HG02623 (cell line): ENCODE measurements around the gene SCN3A.

Source experiments
- ATAC-seq: cut with Tn5 transposase; IDR thresholded peaks from one replicate; pipeline ENCODE4 v1.9.1; 2021; ENCODE audit warnings: moderate library complexity; ENCODE audit not compliant: unreplicated experiment

SCN3A gene

GRCh38 chr2:165203689-165204559 is at the start of gene SCN3A:
TSS of gene SCN3A (minus strand) at chr2:165204050. CDS start at chr2:165176394, 27,656 bp downstream.
- ATAC-seq = peak; percentile 68

GRCh38 chr2:165253178-165253577 is 49.3 kb upstream of the SCN3A start:
- no peak for ATAC-seq

GRCh38 chr2:165251366-165251765 is 47.5 kb upstream of the SCN3A start:
- no peak for ATAC-seq

GRCh38 chr2:165248238-165248637 is 44.4 kb upstream of the SCN3A start:
- no peak for ATAC-seq

- no peak for ATAC-seq
These were observed 41.4 kb upstream of the SCN3A start for GRCh38 chr2:165245081-165245793.

GRCh38 chr2:165240916-165241315 is 37.1 kb upstream of the SCN3A start:
- ATAC-seq = no peak

GRCh38 chr2:165239856-165240515 is 36.1 kb upstream of the SCN3A start:
- ATAC-seq = no peak

GRCh38 chr2:165239230-165239629 is 35.4 kb upstream of the SCN3A start, which contains the start of gene SCN2A:
TSS of gene SCN2A (plus strand) at chr2:165239414. CDS start at chr2:165295824, 56,410 bp downstream.
- peak; percentile 62 for ATAC-seq

- no peak for ATAC-seq
These were observed 34.4 kb upstream of the SCN3A start for GRCh38 chr2:165238295-165238694.

- no peak for ATAC-seq
These were observed 33.2 kb upstream of the SCN3A start for GRCh38 chr2:165237056-165237455.

GRCh38 chr2:165227571-165227970 is 23.7 kb upstream of the SCN3A start:
- ATAC-seq = no peak

- no peak for ATAC-seq
These were observed 21.1 kb upstream of the SCN3A start for GRCh38 chr2:165224941-165225340.

GRCh38 chr2:165219481-165219880 is 15.6 kb upstream of the SCN3A start:
- ATAC-seq = no peak

- ATAC-seq = no peak
These were observed 10.2 kb upstream of the SCN3A start for GRCh38 chr2:165214093-165214492.

GRCh38 chr2:165208094-165208493 is 4.2 kb upstream of the SCN3A start:
- ATAC-seq = no peak

- ATAC-seq = no peak
These were observed 2.0 kb upstream of the SCN3A start for GRCh38 chr2:165205865-165206264.

GRCh38 chr2:165202239-165202638 is 1.6 kb downstream of the SCN3A start:
- ATAC-seq = no peak

GRCh38 chr2:165198181-165198580 is 5.7 kb downstream of the SCN3A start:
- no peak for ATAC-seq

- ATAC-seq = no peak
These were observed 6.5 kb downstream of the SCN3A start for GRCh38 chr2:165197346-165197745.

- ATAC-seq = no peak
These were observed 7.4 kb downstream of the SCN3A start for GRCh38 chr2:165196411-165196810.

- ATAC-seq = peak; percentile 98
These were observed 10.6 kb downstream of the SCN3A start for GRCh38 chr2:165193178-165193777.
